ENCODE results near the gene MMP17. TPM values are rescaled to one million over a fixed set of nuclear protein-coding genes. Genes with fewer than 3 reads are reported as not detected.

Gene MMP17
- total and polyA plus RNA-seq, 8 donors, result 0.46 to 3.1 (median 2.1) TPM; not detected in 2

DNA sequence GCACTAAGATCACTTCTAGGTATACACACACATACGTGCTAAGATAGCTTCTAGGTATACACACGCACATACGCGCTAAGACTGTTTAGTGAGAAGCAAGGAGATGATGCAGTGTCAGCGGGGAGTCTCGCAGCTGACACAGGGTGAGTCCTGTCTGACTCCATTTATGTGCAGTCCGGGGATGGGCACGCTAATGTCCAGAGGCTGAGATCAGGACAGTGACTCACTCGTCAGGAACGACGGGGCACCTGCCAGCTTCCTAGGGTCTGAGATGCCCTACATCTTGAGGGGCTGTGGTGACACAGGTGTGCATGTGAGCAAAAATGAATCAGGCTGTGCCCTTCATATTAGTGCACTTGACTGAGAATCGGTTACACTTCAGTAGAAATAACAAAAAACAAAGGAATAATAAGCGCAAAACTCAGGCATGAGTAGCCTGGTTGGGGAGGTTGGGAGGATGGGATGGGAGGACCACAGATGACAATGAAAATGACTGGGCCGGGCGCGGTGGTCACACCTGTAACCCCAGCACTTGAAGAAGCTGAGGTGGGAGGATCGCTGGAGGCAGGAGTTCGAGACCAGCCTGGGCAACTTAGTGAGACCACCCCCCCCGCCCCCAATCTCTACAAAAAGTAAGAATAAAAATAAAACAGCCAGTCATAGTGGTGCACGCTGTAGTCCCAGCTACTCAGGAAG, 37.1 kb downstream of the MMP17 start:
- TF ChIP-seq EP300 (IDR thresholded peaks at IDR 0.05) (no peak), POLR2AphosphoS5 (IDR thresholded peaks at IDR 0.05) (no peak), POLR2A (IDR thresholded peaks at IDR 0.05) (no peak), CTCF (IDR thresholded peaks at IDR 0.05) (no peak)
- whole genome bisulfite sequencing, 5 donors, result 86 to 91% (median 88%) methylated on average over 20 of the region's 20 CpGs
- Histone ChIP-seq H3K27me3 (peaks cover 0 to 18% (median 0%) of the 10 kb centered on the region in 3 donors), H3K4me3 (no peak overlapping the region), H3K9me3 (no peaks in the 10 kb centered on the region), H3K27ac (no peak overlapping the region), H3K36me3 (no peaks in the 10 kb centered on the region), H3K4me1 (peaks cover 0 to 13% (median 3%) of the 10 kb centered on the region in 4 donors)
- intact Hi-C loops (cut with DNase I; ENCODE audit: low total_unique reads), result no loop called here
- DNase-seq, result no peak

GRCh38 chr12:131867471-131867870, 39.3 kb downstream of the MMP17 start:
- no peaks in the 10 kb centered on the region for H3K9me3 ChIP-seq
- no peak overlapping the region for H3K27ac ChIP-seq
- no peaks in the 10 kb centered on the region for H3K36me3 ChIP-seq
- DNase-seq, result no peak
- intact Hi-C loops (cut with DNase I; ENCODE audit: low total_unique reads), result no loop called here
- TF ChIP-seq CTCF (IDR thresholded peaks at IDR 0.05) (no peak), POLR2A (IDR thresholded peaks at IDR 0.05) (no peak), POLR2AphosphoS5 (IDR thresholded peaks at IDR 0.05) (no peak), EP300 (IDR thresholded peaks at IDR 0.05) (no peak)
- WGBS, 5 donors, result 63 to 84% (median 81%) methylated on average over 10 of the region's 10 CpGs
- H3K4me3 ChIP-seq, result no peak overlapping the region
- peaks cover 0 to 6% (median 0%) of the 10 kb centered on the region in 4 donors for H3K4me1 ChIP-seq
- H3K27me3 ChIP-seq, result peaks cover 0 to 23% (median 0%) of the 10 kb centered on the region in 3 donors

- H3K9me3 ChIP-seq, result no peaks in the 10 kb centered on the region
- TF ChIP-seq POLR2AphosphoS5 (IDR thresholded peaks at IDR 0.05), result no peak
- peaks cover 0 to 18% (median 0%) of the 10 kb centered on the region in 3 donors for H3K27me3 ChIP-seq
- H3K4me3 ChIP-seq, result no peak overlapping the region
- no peak for DNase-seq
- no peaks in the 10 kb centered on the region for H3K36me3 ChIP-seq
- intact Hi-C loops (cut with DNase I; ENCODE audit: low total_unique reads), result no loop called here
- H3K27ac ChIP-seq, result no peak overlapping the region
- 75 to 88% (median 83%) methylated on average over 16 to 28 of the region's 28 CpGs for WGBS, 5 donors
- peaks cover 0 to 3% (median 0%) of the 10 kb centered on the region in 4 donors for H3K4me1 ChIP-seq
Measured at GRCh38 chr12:131867891-131868675, 39.9 kb downstream of the MMP17 start.

DNA sequence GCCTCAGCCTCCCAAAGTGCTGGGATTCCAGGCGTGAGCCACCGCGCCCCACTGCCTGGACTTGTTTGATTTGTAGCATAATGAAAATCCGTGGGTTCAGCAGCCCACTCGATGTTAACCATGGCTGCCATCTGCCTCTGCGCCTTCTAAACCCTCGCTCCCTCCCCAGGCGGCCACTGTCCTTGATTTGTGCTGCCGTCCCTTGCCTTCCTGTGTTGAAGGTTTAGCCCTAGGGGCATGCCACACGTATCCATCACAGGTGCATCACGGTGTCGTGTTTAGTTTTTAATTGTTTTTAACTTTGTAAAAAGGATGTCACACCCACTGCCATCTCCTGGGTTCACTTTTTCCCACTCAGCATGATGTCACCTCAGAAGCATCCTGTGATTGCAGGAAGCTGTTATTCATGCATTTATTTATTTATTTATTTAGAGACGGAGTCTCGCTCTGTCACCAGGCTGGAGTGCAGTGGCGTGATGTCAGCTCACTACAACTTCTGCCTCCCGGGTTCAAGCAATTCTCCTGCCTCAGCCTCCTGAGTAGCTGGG, 41.8 kb downstream of the MMP17 start:
- WGBS, 5 donors, result 60 to 69% (median 66%) methylated on average over 16 of the region's 16 CpGs
- no peak for TF ChIP-seq CTCF (IDR thresholded peaks at IDR 0.05)
- no peak for DNase-seq
- Histone ChIP-seq H3K27ac (no peak overlapping the region), H3K9me3 (no peaks in the 10 kb centered on the region), H3K4me3 (no peak overlapping the region), H3K27me3 (peaks cover 0 to 9% (median 0%) of the 10 kb centered on the region in 3 donors), H3K36me3 (no peaks in the 10 kb centered on the region), H3K4me1 (no peaks in the 10 kb centered on the region)
- intact Hi-C loops (cut with DNase I; ENCODE audit: low total_unique reads), result no loop called here
